Measurements from ENCODE around the gene DNAJA3.

Gene DNAJA3

DNA sequence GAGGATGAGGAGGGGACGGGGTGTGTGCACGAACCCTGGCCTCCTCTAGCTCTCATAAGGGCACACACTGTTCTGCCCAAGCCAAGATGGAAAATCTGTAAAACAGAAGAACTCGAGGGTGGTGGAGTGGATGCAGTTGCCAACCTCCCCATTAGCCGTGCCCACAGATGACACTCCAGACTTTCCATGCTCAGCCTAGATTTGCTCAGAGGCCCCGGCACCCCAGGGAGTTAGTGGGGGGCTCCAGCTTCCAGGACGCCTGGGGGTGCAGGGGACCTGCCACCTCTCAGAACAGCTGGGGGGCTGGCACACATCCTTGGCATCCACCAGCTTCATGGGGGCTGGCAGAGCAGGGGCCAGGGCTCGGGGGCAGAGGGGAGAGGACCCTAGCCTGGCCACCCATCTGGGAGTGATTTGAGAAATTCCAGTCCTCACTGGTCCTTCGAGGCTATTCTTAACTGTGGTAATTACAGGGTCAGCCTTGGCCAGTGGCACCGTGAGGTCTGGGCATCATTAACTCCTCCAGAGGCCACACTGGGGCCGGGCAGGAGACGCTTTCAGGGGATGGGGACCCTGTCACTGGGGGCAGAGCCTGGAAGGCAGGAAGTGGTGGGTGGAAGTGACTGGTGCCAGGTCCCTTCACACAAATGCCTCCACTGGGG is 39.7 kb upstream of the DNAJA3 start (continued):
- TF ChIP-seq PATZ1 (CRISPR knock-in tag; IDR thresholded peaks at IDR 0.05; ENCODE audit: borderline replicate concordance) = no peak
- TF ChIP-seq, protein P1, sequence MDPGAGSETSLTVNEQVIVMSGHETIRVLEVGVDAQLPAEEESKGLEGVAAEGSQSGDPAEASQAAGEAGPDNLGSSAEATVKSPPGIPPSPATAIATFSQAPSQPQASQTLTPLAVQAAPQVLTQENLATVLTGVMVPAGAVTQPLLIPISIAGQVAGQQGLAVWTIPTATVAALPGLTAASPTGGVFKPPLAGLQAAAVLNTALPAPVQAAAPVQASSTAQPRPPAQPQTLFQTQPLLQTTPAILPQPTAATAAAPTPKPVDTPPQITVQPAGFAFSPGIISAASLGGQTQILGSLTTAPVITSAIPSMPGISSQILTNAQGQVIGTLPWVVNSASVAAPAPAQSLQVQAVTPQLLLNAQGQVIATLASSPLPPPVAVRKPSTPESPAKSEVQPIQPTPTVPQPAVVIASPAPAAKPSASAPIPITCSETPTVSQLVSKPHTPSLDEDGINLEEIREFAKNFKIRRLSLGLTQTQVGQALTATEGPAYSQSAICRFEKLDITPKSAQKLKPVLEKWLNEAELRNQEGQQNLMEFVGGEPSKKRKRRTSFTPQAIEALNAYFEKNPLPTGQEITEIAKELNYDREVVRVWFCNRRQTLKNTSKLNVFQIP (CRISPR knock-in tag; IDR thresholded peaks at IDR 0.05; ENCODE audit: borderline replicate concordance, low read depth) = no peak
- no peak for TF ChIP-seq CREB5 (CRISPR knock-in tag; IDR thresholded peaks at IDR 0.05; ENCODE audit: low read depth)
- no peak for TF ChIP-seq ISL1 (CRISPR knock-in tag; IDR thresholded peaks at IDR 0.05)

DNA sequence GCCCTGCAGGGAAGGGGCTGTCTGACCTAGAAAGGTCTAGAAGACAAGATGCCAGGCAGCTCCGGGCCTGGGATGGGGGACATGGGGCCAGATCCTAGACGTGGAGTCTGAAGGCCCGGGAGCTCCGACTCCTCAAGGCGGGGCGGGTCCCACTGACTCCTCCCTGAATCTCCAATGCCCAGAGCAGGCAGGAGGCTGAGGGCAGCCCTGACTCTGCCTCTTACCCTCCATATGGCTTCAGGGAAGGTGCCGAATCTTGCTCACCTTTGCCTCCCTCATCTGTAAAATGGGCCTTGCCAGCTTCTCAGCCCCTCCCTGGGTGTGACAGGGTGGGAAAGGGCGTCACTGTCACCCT is 39.2 kb upstream of the DNAJA3 start:
- peak; percentile 50 for ATAC-seq
- TF ChIP-seq ARNTL (CRISPR knock-in tag; IDR thresholded peaks at IDR 0.05; ENCODE audit: borderline replicate concordance, low read depth) (no peak), ZFP30 (CRISPR knock-in tag; IDR thresholded peaks at IDR 0.05) (no peak), PPARA (CRISPR knock-in tag; IDR thresholded peaks at IDR 0.05; ENCODE audit: borderline replicate concordance) (no peak), BACH2 (CRISPR knock-in tag; IDR thresholded peaks at IDR 0.05; ENCODE audit: borderline replicate concordance) (no peak), ISL1 (CRISPR knock-in tag; IDR thresholded peaks at IDR 0.05) (no peak), OSR1 (CRISPR knock-in tag; IDR thresholded peaks at IDR 0.05) (no peak), CSDC2 (CRISPR knock-in tag; IDR thresholded peaks at IDR 0.05) (no peak), RARB (CRISPR knock-in tag; IDR thresholded peaks at IDR 0.05) (no peak), TCF4 (CRISPR knock-in tag; IDR thresholded peaks at IDR 0.05; ENCODE audit: borderline replicate concordance) (no peak), ZNF565 (CRISPR knock-in tag; conservative IDR thresholded peaks at IDR 0.05; ENCODE audit: low read depth) (no peak), ZFP3 (CRISPR knock-in tag; IDR thresholded peaks at IDR 0.05) (no peak), CREB5 (CRISPR knock-in tag; IDR thresholded peaks at IDR 0.05; ENCODE audit: low read depth) (no peak), TOX (CRISPR knock-in tag; IDR thresholded peaks at IDR 0.05; ENCODE audit: borderline replicate concordance) (no peak)
- TF ChIP-seq, protein P2, sequence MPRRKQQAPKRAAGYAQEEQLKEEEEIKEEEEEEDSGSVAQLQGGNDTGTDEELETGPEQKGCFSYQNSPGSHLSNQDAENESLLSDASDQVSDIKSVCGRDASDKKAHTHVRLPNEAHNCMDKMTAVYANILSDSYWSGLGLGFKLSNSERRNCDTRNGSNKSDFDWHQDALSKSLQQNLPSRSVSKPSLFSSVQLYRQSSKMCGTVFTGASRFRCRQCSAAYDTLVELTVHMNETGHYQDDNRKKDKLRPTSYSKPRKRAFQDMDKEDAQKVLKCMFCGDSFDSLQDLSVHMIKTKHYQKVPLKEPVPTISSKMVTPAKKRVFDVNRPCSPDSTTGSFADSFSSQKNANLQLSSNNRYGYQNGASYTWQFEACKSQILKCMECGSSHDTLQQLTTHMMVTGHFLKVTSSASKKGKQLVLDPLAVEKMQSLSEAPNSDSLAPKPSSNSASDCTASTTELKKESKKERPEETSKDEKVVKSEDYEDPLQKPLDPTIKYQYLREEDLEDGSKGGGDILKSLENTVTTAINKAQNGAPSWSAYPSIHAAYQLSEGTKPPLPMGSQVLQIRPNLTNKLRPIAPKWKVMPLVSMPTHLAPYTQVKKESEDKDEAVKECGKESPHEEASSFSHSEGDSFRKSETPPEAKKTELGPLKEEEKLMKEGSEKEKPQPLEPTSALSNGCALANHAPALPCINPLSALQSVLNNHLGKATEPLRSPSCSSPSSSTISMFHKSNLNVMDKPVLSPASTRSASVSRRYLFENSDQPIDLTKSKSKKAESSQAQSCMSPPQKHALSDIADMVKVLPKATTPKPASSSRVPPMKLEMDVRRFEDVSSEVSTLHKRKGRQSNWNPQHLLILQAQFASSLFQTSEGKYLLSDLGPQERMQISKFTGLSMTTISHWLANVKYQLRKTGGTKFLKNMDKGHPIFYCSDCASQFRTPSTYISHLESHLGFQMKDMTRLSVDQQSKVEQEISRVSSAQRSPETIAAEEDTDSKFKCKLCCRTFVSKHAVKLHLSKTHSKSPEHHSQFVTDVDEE (CRISPR knock-in tag; IDR thresholded peaks at IDR 0.05) = no peak

- TF ChIP-seq ISL1 (CRISPR knock-in tag; IDR thresholded peaks at IDR 0.05) = no peak
- TF ChIP-seq, protein P3, sequence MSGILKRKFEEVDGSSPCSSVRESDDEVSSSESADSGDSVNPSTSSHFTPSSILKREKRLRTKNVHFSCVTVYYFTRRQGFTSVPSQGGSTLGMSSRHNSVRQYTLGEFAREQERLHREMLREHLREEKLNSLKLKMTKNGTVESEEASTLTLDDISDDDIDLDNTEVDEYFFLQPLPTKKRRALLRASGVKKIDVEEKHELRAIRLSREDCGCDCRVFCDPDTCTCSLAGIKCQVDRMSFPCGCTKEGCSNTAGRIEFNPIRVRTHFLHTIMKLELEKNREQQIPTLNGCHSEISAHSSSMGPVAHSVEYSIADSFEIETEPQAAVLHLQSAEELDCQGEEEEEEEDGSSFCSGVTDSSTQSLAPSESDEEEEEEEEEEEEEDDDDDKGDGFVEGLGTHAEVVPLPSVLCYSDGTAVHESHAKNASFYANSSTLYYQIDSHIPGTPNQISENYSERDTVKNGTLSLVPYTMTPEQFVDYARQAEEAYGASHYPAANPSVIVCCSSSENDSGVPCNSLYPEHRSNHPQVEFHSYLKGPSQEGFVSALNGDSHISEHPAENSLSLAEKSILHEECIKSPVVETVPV (CRISPR knock-in tag; IDR thresholded peaks at IDR 0.05) = no peak
- ATAC-seq = no peak
Observed at GRCh38 chr16:4386951-4387565, 38.6 kb upstream of the DNAJA3 start.
